Renal pelvis (tissue), 4 donors: ENCODE data around the gene CKS1B. TPM values are rescaled to one million over a fixed set of nuclear protein-coding genes. Genes with fewer than 3 reads are reported as not detected.

Experiments used
- DNase-seq: peaks from one replicate; pipeline ENCODE4 v3.0.0-alpha.2; 2013
- polyA plus RNA-seq, 3 donors: library from polyadenylated mRNA; unstranded; fragments of 120-200 nt; gene quantifications; one replicate each; pipeline ENCODE4 v1.2.1, GENCODE V29; 2013; ENCODE audit not compliant: insufficient read length in 3 of 3

Gene CKS1B
- polyA plus RNA-seq, 3 donors = 88.0 to 105 (median 96.5) TPM

DNA sequence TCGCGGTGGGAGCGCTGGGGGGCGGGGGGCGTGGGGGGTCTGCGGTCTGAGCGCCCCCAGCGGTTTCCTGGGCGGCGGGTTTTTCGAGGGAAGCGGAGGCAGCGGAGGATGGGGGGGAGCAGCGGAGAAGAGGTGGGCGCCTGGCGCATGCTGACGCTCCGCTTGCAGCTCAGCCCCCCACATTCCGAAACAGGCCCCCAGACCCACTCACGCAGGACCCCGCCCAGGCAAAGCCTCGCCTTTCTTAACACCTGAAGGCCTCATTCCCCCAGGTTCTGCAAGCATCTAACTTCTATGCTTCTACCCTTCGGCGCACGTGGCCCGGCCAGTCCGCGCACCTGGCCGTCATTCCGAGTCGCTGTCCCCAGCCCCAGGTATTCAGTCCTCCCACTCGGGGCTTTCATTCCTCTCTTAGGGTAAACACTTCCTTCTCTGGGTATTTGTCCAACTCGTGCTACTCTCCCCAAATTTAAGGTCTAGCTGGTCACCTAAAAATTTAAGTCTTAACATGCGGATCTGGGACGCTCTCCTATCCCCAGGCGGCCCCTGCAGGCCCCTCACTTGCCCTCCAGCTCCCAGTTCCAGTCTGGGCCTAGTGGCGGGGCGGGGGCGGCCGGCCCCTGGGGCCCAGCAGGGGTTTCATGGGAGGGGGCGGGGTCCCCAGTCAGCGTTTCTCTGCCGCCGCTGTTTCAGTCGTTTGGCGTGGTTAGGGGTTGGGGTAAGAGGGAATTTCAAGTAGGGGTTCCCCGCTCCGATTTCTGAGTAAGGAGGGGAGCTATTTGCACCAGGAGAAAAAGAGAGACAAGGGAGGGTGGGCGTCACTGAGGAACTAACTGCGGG is 25.3 kb downstream of the CKS1B start:
- no peak for DNase-seq

GRCh38 chr1:155000411-155000725 is 25.9 kb downstream of the CKS1B start:
- no peak for DNase-seq

DNA sequence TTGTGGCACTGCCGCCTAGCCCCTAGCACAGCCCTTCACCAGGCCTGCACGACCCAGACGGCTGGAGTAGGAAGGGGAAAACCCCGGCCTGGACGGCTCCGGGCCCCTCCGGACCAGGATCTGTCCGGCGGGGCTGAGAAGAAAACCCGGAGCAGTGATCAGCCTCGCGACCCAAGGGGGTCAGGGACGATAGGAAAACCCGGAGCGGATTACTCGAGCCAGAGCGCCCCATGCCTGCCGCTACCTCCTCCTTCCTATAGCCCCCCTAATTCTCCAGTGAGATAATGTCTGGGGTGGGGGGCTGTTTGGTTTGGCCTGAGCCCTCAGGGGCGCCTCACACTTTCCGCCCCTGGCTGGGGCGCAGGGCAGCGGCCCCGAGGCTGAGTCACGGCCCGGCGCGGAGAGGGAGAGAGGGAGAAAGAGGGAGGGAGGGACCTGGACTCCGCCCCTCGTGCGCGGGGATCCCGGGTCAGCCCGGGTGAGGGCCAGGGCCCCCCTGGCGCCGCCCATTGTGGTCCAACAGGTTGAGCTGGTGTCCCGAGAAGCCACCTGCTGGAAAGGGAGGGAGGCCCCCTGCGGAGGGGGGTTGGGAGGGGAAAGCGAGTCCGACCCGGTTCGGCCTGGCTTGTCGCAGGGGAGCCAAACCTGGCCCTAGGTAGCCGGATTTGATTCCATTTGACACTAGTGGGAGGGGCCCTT is 26.4 kb downstream of the CKS1B start:
- peak; percentile 95 for DNase-seq

- no peak for DNase-seq
Measured at GRCh38 chr1:155001425-155001674, 26.9 kb downstream of the CKS1B start.

DNA sequence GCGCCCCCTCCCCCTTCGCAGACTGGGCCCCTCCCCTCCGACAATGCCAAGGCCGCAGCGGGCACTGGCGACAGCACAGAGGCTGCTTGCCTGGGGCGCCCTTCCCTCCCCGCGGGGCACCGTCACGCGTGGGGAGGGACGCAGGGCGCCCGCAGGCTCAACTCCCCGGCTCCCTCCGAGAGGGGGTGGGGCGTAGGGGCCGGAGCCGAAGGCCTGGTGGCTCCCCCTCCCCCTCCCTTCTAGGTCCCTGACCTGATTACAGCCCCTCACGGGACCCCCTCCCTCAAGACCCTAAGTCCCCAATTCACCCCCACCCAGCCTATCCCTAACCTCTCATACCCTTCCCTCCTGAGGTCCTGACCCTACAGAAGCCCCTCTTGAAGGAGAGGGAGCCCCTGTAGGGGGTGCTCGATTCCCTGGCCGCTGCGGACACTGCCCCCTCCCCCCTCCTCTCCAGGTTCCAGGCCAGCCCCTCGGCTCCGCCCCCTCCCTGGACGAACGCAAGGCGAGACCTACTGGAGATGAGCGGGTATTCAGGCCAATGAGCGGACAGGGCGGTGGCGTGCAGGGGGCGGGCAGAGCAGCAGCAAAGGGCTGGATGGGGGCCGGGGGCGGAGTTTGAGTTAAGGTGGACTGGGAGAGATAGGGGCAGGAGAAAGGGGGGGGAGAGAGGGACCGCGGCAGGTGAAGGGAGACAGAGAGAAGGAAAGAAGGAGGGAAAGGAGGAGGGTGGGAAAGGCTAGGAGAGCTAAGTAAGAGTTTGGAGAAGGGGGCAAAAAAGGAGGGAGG is 27.4 kb downstream of the CKS1B start:
- peak; percentile 99 for DNase-seq

GRCh38 chr1:155002464-155003226 is 28.2 kb downstream of the CKS1B start, which contains the start of gene ZBTB7B:
TSS of gene ZBTB7B (plus strand) at chr1:155002802. CDS start at chr1:155014661, 11,859 bp downstream.
- DNase-seq = no peak

DNA sequence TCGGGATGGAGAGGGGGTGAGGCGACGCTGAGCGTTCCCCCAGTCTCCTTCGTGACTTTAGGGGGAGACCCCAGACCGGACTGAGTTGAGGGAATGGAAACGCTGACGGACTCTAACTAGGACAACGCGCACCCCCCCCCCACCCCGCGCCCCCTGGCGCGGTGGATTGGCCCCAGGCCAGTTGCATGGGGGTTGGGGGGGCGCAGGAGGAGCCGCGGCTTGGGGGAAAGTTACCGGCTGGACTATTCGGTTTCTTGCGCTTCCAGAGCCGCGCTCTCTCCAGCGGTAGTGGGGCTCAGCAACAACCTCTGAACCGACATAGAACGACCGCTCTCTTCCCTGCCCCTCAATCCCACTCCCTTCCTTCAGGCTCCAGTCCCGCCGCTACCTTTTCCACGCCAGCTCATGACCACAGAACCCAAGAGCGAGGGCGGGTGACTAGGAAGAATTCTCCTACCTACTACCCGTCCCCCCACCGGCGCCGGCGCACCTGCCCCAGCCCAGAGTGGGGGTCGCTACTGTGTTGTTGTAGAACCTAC is 28.8 kb downstream of the CKS1B start:
- DNase-seq = no peak

- no peak for DNase-seq
Measured at GRCh38 chr1:155003766-155004351, 29.4 kb downstream of the CKS1B start.

DNA sequence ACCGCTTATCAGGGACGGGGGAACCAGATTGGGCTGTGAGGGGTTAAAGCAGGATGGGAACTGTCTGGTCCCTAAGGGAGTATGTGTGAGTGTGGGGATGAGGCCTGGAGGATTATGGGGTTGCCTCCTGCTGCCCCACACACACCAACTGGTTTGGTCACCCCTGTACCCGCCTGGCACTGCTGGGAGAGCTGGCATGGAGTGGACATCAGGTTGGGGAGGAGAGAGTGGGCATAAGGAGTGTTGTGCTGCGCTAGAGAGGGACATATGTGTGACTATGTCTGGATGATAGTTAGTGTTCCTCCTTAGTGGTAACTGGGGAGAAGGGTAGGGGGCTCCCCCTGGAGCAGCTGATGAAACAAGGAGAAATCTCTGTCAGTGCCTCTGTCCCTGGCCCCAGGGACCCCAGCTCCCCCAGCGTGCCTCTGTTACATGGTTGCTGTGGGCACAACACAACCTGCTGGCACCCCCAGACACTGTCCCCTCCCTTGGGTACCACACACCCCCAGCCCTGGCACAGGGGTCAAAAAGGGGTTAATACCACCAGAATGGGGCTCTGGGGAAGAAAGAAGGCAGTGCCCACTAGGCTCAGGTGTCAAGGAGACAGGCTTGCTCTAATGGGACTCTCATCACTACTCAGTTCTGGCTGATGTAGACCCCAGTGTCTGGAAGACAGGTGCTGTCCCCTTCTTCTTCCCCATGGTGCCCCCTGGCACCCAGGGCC is 30.0 kb downstream of the CKS1B start:
- DNase-seq = no peak

DNA sequence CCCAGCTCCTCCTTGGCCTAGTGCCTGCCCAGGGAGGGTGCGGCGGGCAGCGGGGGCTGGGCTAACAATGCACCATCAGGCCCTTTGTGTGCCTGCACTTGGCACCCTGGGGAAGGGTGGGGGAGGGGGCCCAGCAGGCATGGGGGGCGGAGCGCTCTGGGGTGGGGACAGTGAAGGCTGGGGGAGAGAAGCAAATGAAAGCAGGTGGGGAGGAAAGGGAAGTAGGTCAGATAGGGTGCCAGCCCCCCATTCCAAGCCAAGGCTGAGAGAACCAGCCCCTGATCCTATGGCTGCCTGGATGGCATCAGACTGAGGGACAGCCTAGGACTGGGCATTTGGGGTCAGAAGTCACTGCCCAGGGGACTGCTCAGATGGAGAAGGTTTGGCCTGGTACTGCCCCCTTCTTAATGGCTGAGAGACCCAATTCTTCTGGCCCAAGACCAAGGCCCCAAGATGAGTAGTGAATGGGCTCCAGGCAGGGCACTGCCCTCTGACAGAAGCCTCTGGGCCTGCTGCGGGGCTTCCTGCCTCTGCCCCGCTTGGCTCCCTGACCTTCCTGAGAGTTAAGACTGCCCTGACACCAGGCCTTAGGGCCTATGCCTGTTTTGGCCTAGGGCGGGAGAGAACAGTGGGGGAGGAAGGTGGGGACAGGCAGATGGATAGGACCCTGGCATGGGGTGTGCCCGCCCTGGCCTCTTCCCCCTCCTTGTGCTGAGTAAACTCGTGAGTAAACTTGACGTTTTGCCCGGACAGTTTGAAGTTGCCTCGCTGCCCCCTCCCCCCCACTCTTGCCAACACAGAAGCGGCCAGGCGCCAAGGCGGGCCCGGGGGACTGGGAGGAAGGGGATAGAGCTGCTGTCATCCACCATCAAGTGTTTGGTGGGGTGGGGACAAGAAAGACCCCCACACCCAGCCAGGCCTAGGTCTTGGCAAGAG is 30.9 kb downstream of the CKS1B start:
- no peak for DNase-seq

DNA sequence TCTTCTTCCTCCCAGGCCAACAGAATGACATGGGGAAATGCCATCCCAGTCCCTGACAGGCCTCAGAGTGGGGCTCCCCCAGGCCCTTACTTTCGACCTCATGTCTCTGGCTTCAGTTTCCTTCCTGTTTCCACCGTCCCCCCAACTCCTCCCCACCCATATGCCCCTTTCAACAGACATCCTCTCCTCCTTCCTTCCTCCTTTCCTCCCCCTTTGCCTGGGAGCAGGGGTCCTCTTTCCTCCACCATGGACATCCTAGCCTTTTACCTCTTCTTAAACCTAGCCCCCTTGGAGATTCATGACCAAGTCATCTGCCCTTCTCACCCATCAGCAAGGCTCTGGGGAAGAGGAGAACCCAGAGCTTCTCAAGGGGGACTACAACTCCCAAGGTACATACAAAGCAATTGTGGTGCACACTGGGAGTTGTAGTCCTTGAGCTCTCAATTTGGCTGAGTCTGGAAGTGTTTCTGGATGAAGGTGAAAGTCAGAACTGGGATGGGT is 32.2 kb downstream of the CKS1B start:
- no peak for DNase-seq

- no peak for DNase-seq
Measured at GRCh38 chr1:155007251-155007828, 32.9 kb downstream of the CKS1B start.

GRCh38 chr1:155008015-155008941 is 33.8 kb downstream of the CKS1B start:
- DNase-seq = no peak

- DNase-seq = no peak
Measured at GRCh38 chr1:155009221-155009711, 34.8 kb downstream of the CKS1B start.

DNA sequence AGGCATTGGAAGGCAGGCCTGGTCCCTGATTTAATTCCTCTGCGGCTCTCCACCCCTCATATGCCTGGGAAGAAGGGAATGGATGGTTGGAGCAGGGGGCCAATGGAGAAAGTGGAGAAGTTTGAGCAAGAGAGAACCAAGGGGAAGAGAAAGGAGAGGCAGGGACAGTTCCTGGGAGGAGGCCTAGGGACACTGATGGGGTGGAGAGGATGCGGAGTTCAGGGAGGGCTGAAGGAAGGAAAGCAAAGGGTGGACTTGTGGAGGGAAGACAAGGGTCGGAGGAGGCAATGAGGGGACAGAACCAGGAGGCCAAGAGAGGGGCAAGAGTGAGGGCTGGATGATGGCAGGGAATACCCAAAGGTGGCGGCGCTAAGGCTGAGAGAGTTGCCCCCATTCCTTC is 35.3 kb downstream of the CKS1B start:
- no peak for DNase-seq

DNA sequence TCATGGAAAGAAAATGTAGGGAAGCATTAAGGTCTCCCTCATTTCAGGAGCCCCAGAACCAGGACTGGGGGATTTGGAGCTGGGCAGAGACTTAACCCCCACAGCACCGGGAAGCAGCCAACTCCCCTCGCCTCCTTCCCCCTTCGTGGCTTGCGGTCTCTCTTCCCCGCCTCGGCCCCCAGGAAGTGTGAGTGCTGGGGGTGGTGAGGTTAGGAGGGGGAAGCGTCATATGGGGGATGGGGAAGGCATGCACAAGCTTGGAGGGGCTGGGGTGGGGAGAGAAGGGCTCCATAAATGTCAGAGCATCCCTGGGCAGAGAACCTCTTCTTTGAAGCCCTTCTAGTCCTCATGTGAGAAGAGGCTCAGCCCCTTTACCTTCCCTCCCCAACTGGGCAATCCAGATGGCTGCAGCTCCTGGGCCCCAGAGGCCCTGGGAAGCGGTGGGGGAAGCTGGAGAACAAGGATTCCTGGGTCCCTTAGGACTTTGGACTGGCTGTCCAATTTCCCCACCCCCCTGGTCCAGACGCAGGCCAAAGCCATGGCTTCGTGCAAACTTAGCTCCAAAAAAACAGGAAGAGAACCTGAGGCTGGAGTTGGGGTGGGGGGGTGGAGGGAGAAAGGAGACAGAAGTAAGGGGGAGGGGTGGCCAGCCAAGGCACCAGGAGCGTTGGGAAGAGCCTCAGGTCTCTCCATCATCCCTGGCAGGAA is 35.9 kb downstream of the CKS1B start:
- DNase-seq = no peak

DNA sequence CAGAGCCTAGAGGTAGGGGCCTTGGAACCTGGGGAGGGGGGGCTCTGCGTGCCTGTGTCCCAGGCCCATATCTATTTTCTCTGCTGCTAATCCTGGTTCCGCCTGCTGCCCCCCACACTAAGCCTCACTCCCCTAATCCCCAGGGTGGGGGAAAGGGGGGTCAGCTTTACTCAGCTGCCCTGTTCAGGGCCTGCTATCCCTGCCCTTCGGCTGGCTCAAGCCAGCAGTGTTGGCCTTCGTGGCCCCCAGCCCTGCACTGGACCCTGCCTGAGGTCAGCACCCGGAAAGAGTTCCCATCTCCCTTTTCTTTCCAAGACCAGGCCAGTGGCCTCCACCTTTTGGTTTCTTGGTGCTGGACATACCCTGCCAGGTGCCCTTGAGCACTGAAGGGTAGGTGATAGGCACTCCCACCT is 36.5 kb downstream of the CKS1B start:
- no peak for DNase-seq
